KMS-11 (cell line): Measurements from ENCODE around the gene TSEN54.

ENCODE experiments used
- H2AFZ ChIP-seq: fragments of 200-600 bp; sonication (generic); 2 replicates; pipeline ENCODE4 v1.6.1; 2016; ENCODE audit warnings: antibody characterized with exemption, mixed run types, low read depth
- H3K27ac ChIP-seq: fragments of 200-600 bp; sonication (generic); 2 replicates; pipeline ENCODE4 v1.6.1; 2016; ENCODE audit warnings: mild to moderate bottlenecking, mixed run types
- H3K27me3 ChIP-seq: fragments of 200-600 bp; sonication (generic); 2 replicates; pipeline ENCODE4 v1.6.1; 2017; ENCODE audit warnings: mild to moderate bottlenecking, low read depth, mixed run types, moderate library complexity; ENCODE audit not compliant: insufficient read depth
- H3K36me3 ChIP-seq: fragments of 200-600 bp; sonication (generic); 2 replicates; pipeline ENCODE4 v1.6.1; 2017; ENCODE audit warnings: mild to moderate bottlenecking, mixed run types; ENCODE audit not compliant: insufficient read depth
- H3K4me1 ChIP-seq: fragments of 200-600 bp; sonication (generic); 2 replicates; pipeline ENCODE4 v1.6.1; 2016; ENCODE audit warnings: mild to moderate bottlenecking, low read depth, mixed run types; ENCODE audit not compliant: poor library complexity, severe bottlenecking
- H3K4me2 ChIP-seq: fragments of 200-600 bp; sonication (generic); 2 replicates; pipeline ENCODE4 v1.7.0; 2016; ENCODE audit warnings: mild to moderate bottlenecking, mixed run types
- H3K4me3 ChIP-seq: fragments of 200-600 bp; sonication (generic); IDR thresholded peaks from 2 replicates; pipeline ENCODE4 v1.6.1; 2017; ENCODE audit warnings: low read depth, low read length, mixed read lengths; ENCODE audit not compliant: insufficient read depth
- H3K79me2 ChIP-seq: fragments of 200-600 bp; sonication (generic); 2 replicates; pipeline ENCODE4 v1.6.1; 2016; ENCODE audit warnings: low read depth, mixed run types; ENCODE audit not compliant: insufficient read depth
- H3K9ac ChIP-seq: fragments of 200-600 bp; sonication (generic); 2 replicates; pipeline ENCODE4 v1.6.1; 2016; ENCODE audit warnings: mild to moderate bottlenecking, mixed run types
- H4K20me1 ChIP-seq: fragments of 200-600 bp; sonication (generic); 2 replicates; pipeline ENCODE4 v1.6.1; 2016; ENCODE audit warnings: mild to moderate bottlenecking, mixed run types; ENCODE audit not compliant: insufficient read depth
- TF ChIP-seq, protein P1 (sequence below): fragments of 200-600 bp; sonication (generic); conservative IDR thresholded peaks from 2 replicates; pipeline ENCODE4 v1.6.1; 2017; ENCODE audit warnings: low read depth, mild to moderate bottlenecking, antibody characterized with exemption, low read length, moderate library complexity, mixed read lengths

TSEN54 gene

DNA sequence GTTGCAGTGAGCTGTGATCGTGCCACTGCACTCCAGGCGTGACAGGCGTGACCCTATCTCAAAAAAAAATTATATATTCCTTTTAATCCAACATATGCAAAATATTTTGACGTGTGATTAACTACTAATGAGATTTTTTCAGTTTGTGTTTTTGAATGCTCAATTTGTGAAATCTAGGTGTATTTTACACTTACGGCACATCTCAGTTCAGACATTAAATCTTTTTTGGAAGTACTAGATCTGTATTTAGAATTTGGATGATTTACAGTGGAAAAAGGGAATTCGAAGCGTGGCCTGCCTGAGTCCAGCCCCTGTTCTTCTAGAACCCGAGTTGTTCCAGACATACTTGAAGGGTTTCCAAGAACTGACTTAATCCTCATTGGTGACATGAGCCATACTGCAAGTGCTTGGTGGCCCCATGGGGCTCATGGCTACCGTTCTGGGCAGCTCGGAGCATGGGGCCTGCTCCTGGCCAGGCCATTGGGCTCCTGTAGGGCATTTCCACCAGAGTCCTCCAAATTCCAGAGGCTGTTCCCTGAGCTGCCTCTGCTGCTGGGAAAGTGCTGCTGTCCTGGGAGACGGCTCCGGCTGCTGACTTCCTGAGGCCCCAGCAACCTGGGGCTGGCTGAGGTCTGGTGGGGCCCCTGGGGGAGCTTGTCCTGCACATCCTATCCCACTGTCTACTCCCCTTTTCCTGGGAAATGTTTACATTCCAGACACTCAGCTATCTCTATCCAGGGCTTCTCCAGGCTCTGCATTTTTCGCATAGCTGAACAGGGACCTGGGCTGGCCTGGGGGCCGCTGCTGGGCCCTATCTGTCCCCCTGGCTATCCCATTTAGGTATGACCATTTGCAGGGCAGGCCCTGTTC is 36.3 kb downstream of the TSEN54 start:
- Histone ChIP-seq H3K9ac (no peak overlapping the region), H3K4me1 (no peaks in the 10 kb centered on the region), H3K79me2 (no peaks in the 10 kb centered on the region), H3K4me3 (no peak overlapping the region), H3K27me3 (no peaks in the 10 kb centered on the region), H3K36me3 (no peaks in the 10 kb centered on the region), H2AFZ (no peak overlapping the region), H3K27ac (no peak overlapping the region), H3K4me2 (no peak overlapping the region), H4K20me1 (no peaks in the 10 kb centered on the region)
- TF ChIP-seq, protein P1, sequence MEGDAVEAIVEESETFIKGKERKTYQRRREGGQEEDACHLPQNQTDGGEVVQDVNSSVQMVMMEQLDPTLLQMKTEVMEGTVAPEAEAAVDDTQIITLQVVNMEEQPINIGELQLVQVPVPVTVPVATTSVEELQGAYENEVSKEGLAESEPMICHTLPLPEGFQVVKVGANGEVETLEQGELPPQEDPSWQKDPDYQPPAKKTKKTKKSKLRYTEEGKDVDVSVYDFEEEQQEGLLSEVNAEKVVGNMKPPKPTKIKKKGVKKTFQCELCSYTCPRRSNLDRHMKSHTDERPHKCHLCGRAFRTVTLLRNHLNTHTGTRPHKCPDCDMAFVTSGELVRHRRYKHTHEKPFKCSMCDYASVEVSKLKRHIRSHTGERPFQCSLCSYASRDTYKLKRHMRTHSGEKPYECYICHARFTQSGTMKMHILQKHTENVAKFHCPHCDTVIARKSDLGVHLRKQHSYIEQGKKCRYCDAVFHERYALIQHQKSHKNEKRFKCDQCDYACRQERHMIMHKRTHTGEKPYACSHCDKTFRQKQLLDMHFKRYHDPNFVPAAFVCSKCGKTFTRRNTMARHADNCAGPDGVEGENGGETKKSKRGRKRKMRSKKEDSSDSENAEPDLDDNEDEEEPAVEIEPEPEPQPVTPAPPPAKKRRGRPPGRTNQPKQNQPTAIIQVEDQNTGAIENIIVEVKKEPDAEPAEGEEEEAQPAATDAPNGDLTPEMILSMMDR, result no peak

DNA sequence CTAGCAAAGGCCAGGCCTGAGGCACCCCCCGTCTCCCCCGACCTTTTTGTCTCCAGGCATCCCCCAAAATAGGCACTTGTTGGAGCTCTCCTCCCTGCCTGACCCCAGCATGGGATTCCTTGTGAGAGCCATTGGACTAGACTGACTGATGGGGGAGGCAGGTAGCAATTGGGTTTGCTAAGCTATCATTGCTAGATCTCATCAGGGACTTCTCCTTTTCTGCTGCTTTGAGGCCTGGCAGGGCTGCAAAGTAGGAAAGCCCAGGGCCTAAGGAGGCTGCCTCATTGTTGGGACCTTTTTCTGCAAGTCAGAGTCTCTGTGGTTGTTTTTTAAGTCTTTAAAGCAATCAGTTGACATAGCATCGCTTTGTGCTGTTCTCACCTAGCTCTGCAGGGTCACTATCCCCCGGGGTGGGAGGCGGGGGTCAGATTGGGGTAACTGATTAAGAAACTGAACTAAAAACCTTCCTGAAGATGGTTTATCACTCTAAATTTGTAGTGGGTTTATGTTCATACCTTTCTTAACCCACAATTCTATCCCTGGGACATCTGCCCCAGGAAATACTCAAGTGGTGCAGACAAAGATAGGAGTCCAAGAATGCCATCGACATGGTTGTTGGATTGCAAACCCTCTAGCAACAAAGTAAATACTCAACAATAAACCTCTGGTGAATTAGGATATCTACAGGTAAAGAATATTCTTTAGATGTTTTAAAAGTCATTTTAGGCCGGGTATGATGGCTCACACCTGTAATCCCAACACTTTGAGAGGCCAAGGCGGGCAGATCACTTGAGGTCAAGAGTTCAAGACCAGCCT is 37.2 kb downstream of the TSEN54 start:
- Histone ChIP-seq H3K4me1 (no peaks in the 10 kb centered on the region), H3K4me3 (no peak overlapping the region), H3K36me3 (no peaks in the 10 kb centered on the region), H3K27me3 (no peaks in the 10 kb centered on the region), H4K20me1 (no peaks in the 10 kb centered on the region), H2AFZ (no peak overlapping the region), H3K4me2 (no peak overlapping the region), H3K27ac (no peak overlapping the region), H3K9ac (no peak overlapping the region), H3K79me2 (no peaks in the 10 kb centered on the region)
- TF ChIP-seq, protein P1, result no peak

DNA sequence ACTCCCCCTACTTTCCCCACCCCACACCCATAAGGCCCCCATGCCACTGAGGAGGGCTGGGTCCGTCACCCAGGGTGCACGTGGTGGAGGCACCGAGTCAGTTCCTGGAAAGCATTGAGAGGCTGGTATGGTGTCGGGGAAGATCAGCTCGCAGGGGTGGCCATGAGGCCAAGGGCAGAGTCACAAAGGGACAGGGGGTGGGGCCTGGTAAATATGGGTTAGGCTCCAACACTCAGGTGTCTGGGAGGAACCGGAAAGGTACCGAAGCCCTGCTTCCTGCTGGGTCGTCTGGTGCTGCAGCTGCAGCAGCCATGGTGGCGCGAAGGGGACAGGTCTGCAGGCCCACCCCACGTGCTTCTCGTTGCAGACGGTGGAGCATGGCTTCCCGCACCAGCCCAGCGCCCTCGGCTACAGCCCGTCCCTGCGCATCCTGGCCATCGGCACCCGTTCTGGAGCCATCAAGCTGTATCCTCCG is 39.4 kb downstream of the TSEN54 start:
- no peaks in the 10 kb centered on the region for H3K79me2 ChIP-seq
- no peaks in the 10 kb centered on the region for H3K36me3 ChIP-seq
- H3K27ac ChIP-seq, result no peak overlapping the region
- TF ChIP-seq, protein P1, result no peak
- no peak overlapping the region for H3K9ac ChIP-seq
- no peaks in the 10 kb centered on the region for H3K27me3 ChIP-seq
- no peaks in the 10 kb centered on the region for H3K4me1 ChIP-seq
- no peaks in the 10 kb centered on the region for H4K20me1 ChIP-seq
- H3K4me3 ChIP-seq, result no peak overlapping the region
- no peak overlapping the region for H3K4me2 ChIP-seq
- no peak overlapping the region for H2AFZ ChIP-seq

DNA sequence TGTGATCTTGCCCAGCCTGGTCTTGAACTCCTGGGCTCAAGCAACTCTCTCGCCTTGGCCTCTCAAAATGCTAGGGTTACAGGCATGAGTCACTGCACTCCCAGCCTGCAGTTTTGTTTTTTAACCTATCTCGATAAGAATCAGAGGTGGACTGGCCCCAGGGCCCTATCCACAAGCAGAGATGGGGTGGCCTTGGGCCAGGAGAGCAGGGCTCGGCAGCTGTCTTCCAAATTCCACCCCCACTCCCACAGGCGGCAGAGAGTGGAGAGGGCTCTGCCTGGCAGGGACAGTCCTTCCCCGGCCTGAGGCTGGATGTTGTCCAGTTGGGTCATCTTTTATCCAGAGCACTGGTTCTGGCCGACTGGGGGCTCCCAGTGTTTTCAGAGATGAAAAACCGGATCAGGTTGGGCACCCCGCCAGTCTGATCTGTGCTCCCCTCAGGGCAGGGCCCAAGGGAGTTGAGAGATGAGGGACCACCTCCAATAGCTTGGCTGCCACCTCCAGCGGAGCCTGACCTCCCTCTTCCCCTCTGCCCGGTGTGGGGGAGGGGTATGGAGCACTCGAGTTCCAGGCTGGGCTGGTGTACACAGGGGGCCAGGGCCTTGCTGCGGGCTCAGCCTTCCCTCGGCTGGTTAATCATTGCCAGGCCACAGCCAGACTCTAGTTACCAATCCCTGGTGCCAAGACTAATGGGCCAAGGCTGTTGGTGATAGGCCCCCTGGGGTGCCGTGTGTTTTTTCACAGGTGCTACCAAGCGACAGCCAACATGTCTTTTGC is 40.9 kb downstream of the TSEN54 start:
- no peaks in the 10 kb centered on the region for H4K20me1 ChIP-seq
- no peak overlapping the region for H3K4me2 ChIP-seq
- H3K27me3 ChIP-seq, result no peaks in the 10 kb centered on the region
- H3K9ac ChIP-seq, result no peak overlapping the region
- no peaks in the 10 kb centered on the region for H3K4me1 ChIP-seq
- no peak overlapping the region for H2AFZ ChIP-seq
- H3K27ac ChIP-seq, result no peak overlapping the region
- no peak overlapping the region for H3K4me3 ChIP-seq
- no peaks in the 10 kb centered on the region for H3K36me3 ChIP-seq
- TF ChIP-seq, protein P1, result no peak
- H3K79me2 ChIP-seq, result no peaks in the 10 kb centered on the region
